GM21576 (cell line): Measurements from ENCODE around the gene CARNS1.

Experiments used
- ATAC-seq: cut with Tn5 transposase; IDR thresholded peaks from one replicate; pipeline ENCODE4 v1.9.1; 2021; ENCODE audit warnings: mild to moderate bottlenecking, moderate library complexity; ENCODE audit not compliant: unreplicated experiment

Gene CARNS1

DNA sequence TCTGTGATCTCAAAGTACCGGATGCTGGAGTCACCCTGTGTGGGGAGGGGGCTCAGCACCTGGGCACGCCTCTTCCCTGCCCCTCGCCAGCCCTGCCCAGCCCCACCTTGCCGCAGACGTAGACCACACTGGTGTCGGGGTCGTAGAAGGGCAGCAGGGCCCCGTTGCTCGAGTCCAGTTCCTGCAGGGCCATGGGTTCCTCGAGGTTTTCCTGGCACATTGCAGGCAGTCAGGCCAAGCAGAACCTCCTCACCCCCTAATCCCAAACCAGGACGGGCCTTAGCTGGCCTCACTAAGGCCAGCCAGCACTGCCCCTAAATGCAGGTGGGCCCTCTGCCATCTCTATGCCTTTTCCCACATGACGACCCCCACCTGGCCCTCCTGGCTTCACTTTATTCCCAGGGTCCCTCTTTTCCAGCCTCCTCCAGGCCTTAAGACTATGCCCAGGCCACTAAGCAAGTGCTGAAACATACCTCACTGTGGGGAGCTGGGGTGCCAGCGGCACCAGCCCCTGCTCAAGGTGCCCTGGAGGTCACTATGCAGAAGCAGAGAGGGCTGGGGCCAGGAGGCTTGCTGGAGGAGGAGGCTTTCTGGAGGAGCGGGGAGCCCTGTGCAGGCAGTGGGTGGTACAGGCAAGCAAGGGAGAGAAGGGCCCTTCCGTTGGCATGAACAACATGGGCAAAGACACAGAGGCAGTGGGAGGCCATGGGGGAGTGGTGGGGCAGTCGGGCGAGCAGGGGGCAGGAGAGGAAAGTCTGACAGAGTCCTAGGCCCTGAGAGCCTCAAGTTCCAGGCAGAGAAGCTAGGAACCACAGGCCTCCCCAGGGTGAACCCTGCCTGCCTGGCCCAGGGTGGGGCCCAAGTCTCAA, 25.0 kb downstream of the CARNS1 start:
- ATAC-seq = no peak

DNA sequence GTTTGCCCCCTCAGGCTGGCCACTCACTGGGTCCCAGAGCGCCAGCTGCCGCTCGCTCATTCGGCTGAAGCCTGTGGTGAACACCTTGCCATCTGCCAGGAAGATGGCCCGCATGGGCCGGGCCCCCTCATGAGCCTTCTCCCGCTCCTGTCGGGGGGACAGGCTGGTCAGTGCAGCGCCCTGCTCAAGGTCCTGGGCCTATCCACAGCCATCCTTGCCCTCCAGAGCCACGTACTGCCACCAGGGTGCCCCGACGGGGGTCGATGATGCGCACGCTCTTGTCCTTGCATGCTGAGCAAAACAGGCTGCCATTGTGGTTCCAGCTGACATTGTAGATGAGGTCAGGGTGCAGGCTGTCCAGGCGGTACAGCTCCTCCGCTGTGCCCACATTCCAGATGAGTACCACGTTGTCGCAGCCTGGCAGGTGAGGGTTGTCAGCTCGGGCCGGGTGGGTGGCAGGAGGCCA, 25.7 kb downstream of the CARNS1 start:
- no peak for ATAC-seq

DNA sequence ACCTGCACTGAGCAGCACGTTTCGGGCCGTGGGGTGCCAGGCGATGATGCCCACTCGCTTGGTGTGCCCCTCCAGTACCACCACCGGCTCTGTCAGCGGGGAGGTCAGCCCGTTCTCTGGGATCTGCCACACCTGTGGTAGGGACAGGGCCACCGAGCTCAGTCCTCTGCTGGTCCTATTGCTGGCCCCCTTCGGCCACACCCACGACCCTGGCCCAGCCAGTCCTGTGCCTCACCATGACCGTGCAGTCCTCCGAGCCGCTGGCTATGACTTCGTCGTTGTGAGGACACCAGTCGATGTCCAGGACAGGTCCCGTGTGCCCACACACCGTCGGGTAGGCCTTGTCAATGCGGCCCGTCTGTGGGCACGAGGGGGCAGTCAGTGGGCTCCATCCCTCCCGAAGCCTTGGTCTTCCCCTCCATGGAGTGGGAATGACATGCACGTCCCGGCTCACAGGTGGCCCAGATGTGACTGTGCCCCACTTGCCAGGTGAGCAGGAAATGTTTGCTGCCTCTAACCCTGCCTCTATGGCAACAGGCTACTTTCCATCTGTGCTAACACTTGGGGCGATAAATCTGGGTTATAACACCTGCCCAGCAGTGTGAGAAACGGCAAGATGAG, 26.4 kb downstream of the CARNS1 start:
- no peak for ATAC-seq

DNA sequence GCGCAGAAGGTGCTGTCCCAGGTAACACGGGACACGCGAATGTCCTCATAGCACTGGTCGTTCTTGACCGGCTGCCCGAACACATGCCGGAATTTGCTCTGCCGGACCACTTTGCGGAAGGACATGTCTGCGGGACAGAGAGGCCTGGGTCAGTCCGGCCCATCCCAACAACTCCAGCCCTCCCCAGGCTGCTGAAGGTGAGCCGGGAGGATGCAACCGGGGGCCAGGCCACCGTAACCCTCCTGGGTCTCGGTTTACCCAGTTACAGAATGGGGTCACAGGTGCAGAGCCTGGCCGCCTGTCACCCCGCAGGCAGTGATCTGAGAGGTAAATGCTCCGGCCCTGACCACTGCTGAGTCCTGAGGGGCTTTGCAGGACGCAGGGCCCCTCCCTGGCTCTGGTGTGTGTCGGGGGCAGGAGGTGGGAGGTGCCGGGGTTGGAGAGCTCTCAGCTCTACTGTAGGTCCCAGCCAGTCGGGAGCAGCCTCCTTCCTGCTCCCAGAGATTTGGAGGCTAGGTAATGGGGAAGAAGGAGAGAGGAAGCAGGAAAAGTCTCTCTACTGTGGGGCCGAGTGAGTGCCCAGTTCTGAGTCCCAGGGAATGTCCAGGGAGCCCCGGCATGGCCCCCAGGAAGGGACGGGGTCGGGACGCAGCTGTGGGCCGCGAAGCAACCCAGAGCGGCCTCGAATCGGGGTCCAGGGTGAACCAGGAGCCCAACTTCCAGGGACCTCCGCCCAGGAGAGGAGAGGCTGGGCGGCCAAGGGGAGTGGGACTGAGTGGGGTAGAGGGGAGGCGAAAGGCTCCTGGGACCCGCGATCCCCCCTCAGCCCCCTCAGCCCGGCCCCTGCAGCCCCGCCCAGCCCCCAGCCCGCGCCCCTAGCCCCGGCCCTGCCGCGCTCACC, 27.3 kb downstream of the CARNS1 start:
- ATAC-seq = no peak

DNA sequence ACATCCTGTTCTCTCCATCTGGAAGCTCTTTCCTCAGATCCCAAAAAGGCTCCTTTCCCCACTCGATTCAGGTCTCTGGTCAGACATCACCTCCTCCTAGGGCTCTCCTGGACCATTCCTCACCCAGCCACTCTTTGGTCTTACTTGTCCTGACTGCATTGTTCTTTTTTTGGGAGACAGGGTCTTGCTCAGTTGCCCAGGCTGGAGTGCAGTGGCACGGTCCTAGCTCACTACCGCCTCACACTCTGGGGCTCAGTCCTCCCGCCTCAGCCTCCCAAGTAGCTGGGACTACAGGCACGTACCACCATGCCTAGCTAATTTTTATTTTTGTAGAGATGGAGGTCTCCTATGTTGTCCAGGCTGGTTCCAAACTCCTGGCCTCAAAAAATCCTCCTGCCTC, 30.0 kb downstream of the CARNS1 start:
- ATAC-seq = no peak

DNA sequence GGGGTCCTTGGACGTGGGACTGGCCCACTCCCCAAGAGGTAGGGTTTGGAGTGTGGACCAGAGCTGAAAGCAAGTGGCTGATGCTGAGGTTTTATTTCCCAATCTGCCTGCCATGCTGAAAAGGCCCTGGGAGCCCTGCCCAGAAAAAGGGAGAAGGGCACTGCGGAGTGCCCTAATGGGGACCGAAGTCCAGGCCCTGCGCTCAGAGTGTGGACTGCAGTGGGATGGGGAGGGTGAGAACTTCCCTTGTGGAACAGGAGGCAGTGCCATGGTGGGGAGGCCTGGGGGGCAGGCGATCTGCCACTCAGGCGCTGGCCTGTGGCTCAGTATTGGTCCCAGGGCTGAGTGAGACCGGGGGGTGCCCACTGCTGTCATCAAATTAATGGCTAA, 32.7 kb downstream of the CARNS1 start:
- no peak for ATAC-seq

DNA sequence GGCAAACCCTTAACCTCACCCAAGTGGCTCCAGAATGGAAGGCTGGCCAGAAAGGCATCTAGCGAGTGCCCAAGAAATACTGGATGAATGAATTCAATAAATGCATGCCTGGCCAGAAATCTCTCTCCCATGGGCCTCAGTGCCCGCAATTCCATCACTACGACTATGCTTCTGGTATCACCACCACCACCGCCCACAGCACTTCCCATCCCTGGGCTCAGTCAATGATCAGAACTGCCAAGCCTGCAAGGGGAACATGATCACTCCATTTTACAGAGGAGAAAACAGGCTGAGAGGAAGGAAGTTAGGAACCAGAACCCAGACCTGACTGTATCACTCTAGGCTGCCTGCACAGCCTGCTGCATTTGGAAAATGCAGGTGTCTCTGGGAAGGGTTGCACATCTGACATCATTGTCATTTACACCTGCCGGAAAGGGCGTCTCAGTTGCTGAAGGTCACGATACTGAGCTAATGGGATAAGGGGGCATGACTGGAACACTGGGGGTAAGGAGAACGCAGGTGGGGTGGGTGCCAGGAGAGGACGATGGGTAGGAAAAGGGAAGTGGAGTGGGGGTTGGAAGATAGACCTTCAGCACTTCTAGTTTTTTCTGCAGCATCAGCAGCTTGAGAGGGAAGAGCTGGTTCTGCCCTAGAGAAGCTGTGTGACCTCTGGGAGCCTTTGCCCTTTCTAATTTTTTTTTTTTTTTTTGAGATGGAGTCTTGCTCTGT, 33.8 kb downstream of the CARNS1 start:
- ATAC-seq = no peak

DNA sequence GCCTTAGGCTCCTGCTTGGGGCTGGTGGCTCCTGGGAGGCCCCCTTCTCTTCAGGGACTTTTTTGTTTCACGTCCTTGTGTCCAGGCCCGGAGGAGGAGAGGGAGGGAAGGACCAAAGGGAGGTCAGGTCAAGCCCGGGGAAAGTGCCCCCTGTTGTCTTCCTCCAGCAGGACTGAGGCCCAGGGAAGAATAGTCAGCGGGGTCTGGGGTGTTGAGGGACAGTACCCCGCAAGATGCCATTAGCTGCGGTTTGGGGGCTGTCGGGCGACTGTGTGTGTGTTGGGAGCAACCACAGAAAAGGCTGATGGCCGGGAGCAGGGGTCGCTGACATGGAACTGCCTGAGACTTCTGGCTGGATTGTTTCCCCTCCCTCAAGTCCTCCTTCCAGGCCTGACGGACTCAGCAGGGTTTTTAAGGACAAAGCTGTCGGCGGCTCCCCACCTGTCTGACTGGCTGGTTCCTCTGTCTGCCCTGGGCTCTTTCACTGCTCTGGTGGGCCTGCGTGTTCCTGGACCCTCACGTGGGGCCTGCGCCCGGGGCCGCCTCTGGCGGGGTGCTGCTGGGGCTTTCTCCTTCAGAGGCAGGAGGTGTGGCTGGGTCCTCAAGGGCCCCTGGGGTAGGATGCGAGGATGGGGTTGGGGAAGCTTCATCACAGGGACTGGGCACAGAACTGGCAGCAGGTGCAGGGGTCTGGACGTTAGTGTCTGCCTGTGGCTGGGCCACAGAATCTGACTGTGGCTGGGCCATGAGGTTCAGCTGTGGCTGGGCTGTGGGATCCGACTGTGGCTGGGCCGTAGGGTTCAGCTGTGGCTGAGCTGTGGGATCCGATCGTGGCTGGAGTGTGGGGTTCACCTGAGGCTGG, 35.5 kb downstream of the CARNS1 start:
- ATAC-seq = no peak

DNA sequence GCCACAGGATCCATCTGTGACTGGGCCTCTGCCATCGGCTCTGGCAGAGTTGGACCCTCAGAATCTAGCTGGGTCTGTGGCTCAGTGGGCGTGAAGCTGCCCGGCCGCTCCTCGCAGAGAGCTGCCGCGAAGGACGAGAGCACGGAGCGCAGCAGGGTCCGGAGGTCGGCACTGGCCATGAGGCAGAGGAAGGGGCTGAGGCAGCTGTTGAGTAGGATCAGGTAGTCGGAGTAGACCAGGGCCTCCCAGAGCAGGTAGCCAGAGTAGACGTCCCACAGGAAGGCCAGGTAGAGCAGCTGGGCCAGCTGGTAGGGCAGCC, 36.1 kb downstream of the CARNS1 start:
- ATAC-seq = no peak

DNA sequence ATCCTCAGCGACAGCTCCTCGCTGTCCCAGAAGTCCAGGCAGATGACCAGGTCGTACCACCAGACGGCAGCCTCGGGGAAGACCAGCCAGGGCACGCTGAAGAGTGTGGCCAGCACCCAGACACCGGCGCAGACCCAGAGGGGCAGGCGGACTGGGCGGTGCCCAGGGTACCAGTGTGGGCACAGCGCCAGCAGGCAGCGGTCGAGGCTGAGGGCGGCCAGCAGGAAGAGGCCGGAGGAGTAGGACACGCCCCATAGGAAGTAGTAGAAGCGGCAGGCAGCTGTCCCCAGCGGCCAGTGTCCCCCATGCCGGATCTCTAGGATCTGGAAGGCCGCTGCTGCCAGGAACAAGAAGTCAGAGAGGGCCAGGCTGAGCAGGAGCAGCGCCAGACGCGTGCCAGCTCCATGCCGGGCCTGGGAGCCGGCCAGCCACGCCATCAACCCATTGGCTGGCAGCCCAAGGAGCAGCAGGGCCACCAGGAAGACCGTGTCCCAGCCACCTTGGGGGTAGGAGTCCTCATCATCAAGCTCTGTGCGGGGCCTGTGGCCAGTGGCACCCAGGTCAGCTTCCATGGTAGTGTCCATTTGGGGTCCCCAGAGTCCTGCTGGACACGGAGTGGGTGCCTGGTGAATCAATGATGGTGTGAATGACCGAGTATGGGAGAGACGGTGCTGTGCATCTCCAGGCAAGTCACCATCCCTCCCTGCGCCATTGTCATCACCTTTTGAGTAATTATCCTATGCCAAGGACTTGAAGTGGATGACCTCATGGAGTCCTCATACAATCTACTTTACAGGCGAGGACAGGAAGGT, 36.9 kb downstream of the CARNS1 start, which contains the start of gene GPR152:
Gene GPR152, minus strand, starts transcription at position 589 of the 812 bp plus-strand sequence. Its CDS starts 5 bp downstream, at position 584.
- ATAC-seq = no peak

DNA sequence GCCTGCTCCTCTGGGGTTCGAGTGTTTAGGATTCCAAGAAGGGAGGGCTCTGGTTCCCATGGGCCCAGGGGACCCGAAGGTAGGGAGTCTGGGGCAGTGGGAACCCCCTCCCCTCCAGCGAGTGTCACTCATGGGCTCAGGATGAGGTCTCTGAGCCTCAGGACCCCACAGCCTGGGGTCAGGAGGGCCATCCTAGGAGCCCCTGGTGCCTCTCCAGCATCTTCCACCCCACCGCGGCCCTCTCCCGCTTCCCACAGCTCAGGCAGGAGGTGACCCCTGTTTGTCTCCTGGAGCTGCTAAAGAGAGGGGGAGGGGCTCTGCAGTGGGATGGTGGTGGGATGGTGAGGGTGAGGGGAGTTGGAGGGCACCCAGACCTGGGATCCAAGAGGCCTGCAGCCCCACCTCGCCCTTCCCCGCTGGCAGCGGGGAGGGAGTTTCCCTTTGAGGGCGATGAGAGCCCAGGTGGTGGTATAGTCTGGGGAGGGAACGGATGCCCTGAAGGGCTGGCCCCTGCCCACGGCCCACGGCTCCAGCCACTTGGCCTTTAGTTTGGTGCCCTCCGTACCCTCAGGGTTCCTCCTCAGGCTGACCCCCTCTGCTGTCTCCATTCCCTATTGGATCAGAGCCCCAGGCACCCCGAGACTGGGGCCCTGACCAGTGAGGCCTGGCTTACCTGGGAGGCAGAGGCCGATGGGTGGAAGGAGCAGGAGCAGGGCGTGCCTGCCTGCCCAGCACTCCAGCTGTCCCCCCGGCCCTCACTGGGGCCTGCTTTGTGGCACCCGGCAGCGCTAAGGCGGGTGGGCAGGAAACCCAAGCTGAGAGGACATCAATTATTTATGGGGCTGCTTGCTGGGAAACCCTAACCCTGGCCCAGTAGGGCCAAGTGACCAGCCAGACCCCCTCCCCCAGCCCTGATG, 38.6 kb downstream of the CARNS1 start:
- no peak for ATAC-seq

DNA sequence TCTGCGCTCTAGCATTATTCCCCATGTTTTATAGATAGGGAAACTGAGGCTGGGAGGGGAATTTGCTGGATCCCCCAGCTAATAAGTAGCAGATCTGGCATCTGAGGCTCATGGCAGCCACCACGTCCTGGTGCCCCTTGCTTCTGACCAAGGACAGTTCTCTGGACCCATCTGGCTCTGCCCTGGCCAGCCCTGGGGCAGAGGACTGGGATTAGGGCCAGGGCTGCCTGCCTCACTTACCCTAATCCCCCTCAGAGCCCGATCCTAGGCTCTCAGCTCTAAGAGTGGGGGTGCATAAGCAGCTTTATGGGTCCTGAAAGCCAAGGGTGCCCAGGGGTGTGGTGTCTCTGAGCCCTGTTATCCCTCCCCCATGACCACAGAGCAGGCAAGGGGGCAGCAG, 39.6 kb downstream of the CARNS1 start, which contains the start of gene CABP4:
Gene CABP4, plus strand, starts transcription at position 301 of the 400 bp plus-strand sequence. Its CDS starts 70 bp downstream, at position 371.
- ATAC-seq = no peak

DNA sequence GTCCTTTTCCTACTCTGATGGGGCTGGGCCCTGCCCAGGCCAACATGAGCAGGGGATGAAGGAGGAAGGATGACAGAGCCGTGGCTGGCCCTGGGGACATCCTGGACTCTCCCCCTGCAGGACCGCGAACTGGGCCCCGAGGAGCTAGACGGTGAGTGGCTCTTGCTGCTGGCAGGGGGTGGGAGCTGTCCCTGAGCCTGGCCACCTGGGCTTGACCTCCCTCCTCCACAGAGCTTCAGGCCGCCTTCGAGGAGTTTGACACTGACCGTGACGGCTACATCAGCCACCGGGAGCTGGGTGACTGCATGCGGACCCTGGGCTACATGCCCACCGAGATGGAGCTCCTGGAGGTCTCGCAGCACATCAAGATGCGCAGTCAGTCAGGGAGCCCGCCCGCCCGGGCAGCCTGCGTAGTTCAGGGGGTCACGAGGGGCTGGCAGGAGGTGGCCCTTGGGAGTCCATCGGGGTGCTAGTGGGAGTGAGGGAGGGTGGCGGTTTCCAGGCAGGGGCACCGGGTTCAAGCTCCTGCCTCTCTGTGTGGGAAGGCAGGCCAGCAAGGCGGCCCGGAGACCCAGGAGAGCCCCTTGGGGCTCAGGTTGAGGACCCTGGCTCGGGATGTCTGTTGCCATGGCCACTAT, 40.7 kb downstream of the CARNS1 start:
- ATAC-seq = no peak

DNA sequence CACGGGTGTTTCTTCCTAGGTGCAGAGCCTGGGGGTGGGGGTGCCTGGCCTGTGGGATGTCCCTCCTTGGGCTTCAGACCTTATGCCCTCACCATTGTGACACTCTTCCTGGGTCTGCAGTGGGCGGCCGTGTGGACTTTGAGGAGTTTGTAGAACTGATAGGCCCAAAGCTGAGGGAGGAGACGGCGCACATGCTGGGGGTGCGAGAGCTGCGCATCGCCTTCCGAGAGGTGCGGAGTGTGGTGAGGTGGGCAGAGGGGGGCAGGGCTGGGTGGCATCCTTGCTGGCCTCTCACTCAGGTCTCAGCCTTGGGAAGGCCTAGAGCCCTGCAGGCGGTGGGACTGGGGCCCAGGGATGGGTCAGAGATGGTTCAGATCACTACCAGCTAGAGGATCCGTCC, 42.0 kb downstream of the CARNS1 start:
- ATAC-seq = no peak

DNA sequence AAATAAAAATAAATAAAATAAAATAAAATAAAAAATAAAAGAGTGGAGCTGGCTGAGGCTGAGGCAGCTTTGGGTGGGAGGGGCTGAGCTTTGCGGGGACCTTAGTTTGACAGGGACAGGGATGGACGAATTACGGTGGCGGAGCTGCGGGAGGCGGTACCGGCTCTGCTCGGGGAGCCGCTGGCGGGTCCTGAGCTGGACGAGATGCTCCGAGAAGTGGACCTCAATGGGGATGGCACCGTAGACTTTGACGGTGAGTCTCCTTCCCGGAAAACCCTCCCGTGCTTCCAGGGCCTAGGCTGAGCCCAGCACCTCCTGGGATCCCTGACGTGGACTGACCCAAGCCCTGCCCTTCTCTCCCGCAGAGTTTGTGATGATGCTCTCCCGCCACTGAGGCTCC, 42.8 kb downstream of the CARNS1 start:
- ATAC-seq = no peak

DNA sequence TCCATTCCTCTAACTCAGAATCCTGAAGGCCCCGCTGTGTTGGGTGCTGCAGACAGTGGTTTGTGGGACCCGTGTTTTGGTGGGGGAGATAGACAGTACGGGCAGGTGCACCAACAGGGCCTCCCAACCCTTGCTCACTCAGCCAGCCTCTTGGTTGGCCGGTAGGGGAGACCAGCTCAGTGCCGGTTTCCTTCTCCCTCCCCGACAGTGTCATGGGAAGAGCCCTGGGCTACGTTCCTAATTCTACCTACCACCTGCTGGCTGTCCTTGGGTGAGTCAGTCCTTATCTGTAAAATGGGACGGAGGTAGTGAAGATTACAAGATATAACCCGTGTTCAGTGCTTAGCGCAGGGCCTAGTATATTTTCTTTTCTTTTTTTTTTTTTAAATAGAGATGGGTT, 47.7 kb downstream of the CARNS1 start:
- ATAC-seq = no peak

DNA sequence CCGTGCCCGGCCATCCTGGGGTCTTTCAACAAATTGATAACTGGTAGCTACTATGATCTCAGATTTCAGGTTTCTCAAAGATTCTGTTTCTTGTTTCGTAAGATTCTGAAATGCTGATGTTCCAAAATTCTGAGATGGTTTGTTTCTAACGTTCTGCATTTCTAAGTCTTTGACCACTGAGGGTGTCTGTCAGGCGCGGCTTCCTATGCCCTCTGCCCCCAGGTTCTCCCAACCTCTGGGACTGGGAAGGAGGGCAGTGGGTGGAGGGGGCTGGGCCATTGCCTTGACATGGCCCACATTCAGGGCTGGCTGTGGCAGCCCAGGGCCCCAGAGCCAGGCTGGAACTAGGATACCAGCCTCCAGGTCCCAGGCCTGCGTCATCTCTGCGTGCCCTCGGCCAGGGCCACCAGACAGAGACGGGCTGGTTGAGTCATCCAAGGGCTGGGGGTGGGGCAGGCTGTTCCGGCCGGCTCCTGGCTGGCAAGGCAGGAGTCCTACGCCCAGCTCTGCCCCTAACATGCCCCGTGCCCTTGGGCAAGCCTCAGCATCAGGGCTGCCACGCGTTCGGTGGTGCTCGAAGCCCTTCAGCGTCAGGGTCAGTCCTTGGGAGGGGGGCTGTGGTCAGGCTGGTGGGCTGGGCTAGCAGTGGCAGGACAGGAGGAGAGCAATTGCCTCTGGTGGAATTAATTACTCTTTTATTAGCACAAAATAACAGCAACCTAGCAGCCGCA, 48.4 kb downstream of the CARNS1 start:
- ATAC-seq = no peak
